Kidney (tissue), 14 donors: ENCODE results near the gene TRPC1. TPM values are rescaled to one million over a fixed set of nuclear protein-coding genes. Genes with fewer than 3 reads are reported as not detected.
A peak's percentile ranks its signal among the peaks of the same experiment; 100 is the strongest.

ENCODE experiments used
- DNase-seq, 5 donors: peaks; one replicate each; pipeline ENCODE4 v3.0.0-alpha.2; 2013 to 2020
- FAIRE-seq: peaks from 2 replicates; lab custom pipeline; 2012; peaks lifted over from hg19 to GRCh38; lab: Jason Lieb, UNC
- H3K27ac ChIP-seq, 2 donors: one replicate each; pipeline ENCODE4 v1.7.0; 2013; ENCODE audit warnings: low read depth in 2 of 2, low read length in 2 of 2, inconsistent platforms in 1 of 2
- H3K27me3 ChIP-seq: one replicate; pipeline ENCODE4 v1.7.1; 2013; ENCODE audit warnings: low read length, inconsistent platforms; ENCODE audit not compliant: control insufficient read depth, insufficient read depth
- H3K36me3 ChIP-seq, 3 donors: one replicate each; pipeline versions ENCODE4 v1.7.0 to v1.7.1; 2013; ENCODE audit warnings: low read length in 3 of 3, control low read depth in 1 of 3, inconsistent platforms in 1 of 3; ENCODE audit not compliant: insufficient read depth in 3 of 3, control insufficient read depth in 2 of 3
- H3K4me1 ChIP-seq, 3 donors: one replicate each; pipeline versions ENCODE4 v1.7.0 to v1.7.1; 2013; ENCODE audit warnings: low read length in 3 of 3, inconsistent platforms in 1 of 3, low read depth in 1 of 3; ENCODE audit not compliant: control insufficient read depth in 2 of 3, insufficient read depth in 2 of 3
- H3K4me3 ChIP-seq, 3 donors: one replicate each; pipeline versions ENCODE4 v1.7.0 to v1.8.1; 2013; ENCODE audit warnings: low read length in 3 of 3, control low read depth in 1 of 3, inconsistent platforms in 1 of 3
- H3K9ac ChIP-seq, 3 donors: one replicate each; pipeline versions ENCODE4 v1.7.0 to v1.7.1; 2013; ENCODE audit warnings: low read length in 3 of 3, control low read depth in 1 of 3, inconsistent platforms in 1 of 3
- H3K9me3 ChIP-seq, 3 donors: one replicate each; pipeline versions ENCODE4 v1.7.0 to v1.7.1; 2013; ENCODE audit warnings: low read length in 3 of 3, control low read depth in 1 of 3, inconsistent platforms in 1 of 3; ENCODE audit not compliant: control insufficient read depth in 2 of 3, insufficient read depth in 1 of 3
- intact Hi-C: fragments of 100-400 bp; cut with DNase I; formaldehyde crosslinking; loops from one replicate; pipeline ENCODE4 v1.11.1; 2022
- polyA plus RNA-seq: library from polyadenylated mRNA; stranded (reverse); fragments of 350-450 nt; fragmentation: Illumina TruSeq; extraction: RNeasy Lipid Tissue Mini Kit (QIAGEN cat#74804); gene quantifications from one replicate; pipeline ENCODE4 v1.2.3, GENCODE V29; 2014; ENCODE audit warnings: low read depth, low replicate concordance; ENCODE audit not compliant: insufficient read depth
- total RNA-seq: library from RNA; stranded (reverse); fragmentation: NEBNext Ultra II Directional; extraction: Animal tissue kit (Norgen Biotek cat#: 25700); gene quantifications from one replicate; pipeline ENCODE4 v1.2.1, GENCODE V29; 2021
- TF ChIP-seq, protein P1 (sequence below): IDR thresholded peaks from 3 replicates; pipeline ENCODE4 v1.5.1; 2012; ENCODE audit warnings: mild to moderate bottlenecking, moderate library complexity, borderline replicate concordance; ENCODE audit not compliant: insufficient read depth; ENCODE audit errors: extremely low read depth
- donor health status: control.
- donor health status: control.
- donor health status: control.
- donor health status: control.
- donor health status: control.
- donor health status: DM: yes; HTN: yes; CAD: no.
- donor health status: Normal renal cell carcinoma (clear cell type).

The TRPC1 gene
- total and polyA plus RNA-seq, 2 donors from 2014 or later, result 3.2 to 13.2 TPM

DNA sequence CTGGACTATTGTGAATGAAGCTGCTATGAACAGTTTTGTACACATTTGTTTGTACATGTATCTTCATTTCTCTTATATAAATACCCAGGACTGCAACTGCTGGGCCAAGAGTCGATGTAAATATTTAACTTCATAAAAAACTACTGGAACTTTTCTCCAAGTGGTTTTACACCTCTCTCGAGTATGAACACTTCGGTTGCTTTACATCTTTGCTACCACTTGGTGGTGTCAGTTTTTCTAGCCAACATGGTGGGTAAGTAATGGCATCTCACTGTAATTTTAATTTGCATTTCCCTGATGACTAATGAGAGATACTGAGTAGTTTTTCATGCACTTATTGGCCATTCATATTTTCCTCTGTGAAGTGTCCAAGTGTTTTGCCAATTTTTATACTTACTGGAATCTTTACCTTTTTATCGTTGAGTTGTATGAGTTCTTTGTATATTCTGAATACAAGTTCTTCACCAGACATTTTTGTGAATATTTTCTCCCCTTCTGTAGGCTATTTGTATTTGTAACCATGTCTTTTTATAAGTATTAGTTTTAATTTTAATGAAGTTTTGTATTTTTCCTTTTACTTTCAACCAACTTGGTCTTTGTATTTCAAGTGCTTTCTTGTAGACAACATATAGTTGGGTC, 120.6 kb downstream of the TRPC1 start:
- H3K27ac ChIP-seq, result no peak overlapping the region
- TF ChIP-seq, protein P1, sequence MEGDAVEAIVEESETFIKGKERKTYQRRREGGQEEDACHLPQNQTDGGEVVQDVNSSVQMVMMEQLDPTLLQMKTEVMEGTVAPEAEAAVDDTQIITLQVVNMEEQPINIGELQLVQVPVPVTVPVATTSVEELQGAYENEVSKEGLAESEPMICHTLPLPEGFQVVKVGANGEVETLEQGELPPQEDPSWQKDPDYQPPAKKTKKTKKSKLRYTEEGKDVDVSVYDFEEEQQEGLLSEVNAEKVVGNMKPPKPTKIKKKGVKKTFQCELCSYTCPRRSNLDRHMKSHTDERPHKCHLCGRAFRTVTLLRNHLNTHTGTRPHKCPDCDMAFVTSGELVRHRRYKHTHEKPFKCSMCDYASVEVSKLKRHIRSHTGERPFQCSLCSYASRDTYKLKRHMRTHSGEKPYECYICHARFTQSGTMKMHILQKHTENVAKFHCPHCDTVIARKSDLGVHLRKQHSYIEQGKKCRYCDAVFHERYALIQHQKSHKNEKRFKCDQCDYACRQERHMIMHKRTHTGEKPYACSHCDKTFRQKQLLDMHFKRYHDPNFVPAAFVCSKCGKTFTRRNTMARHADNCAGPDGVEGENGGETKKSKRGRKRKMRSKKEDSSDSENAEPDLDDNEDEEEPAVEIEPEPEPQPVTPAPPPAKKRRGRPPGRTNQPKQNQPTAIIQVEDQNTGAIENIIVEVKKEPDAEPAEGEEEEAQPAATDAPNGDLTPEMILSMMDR, result no peak
- no peaks in the 10 kb centered on the region for H3K27me3 ChIP-seq
- no peak overlapping the region for H3K9ac ChIP-seq
- H3K36me3 ChIP-seq, result no peaks in the 10 kb centered on the region
- intact Hi-C loops, result no loop called here
- H3K4me3 ChIP-seq, result no peak overlapping the region
- H3K4me1 ChIP-seq, result no peaks in the 10 kb centered on the region
- H3K9me3 ChIP-seq, result no peaks in the 10 kb centered on the region
- FAIRE-seq (peak; percentile 41), DNase-seq (peak in 1 of 5 donors; percentile 23)

DNA sequence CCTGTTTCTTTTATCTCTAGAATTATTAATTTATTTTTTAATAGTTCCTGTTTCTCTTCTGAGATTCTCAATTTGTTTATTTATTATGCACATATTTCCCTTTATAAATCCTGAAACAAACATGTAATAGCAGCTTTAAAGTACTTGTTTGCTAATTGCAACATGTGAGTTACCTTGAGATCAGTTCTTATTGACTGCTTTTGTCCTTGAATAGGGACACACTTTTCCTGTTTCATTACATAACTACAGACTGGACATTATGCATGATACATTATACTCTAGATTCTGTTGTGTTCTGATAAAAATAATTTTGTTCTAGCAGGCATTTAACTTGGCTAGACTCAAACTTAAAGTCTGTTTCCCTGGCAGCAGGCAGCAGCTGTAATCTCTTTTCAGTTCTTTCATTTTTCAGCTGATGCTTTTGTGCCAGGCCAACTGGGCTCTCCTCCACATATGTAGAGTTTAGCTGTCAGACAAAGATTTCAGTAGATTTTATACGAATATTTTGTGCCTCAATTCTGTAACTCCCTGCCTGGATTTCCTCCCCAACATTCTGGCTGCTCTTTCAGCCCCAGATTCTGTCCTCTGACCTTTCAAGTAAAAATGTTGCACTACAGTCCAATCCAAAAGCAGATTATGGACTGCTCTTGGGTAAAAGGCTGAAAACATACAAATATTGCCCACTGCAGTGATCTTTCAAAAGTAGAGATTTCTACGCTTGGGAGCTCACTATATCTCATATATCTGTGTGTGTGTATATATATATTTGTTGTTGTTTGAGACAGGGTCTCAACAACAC, 123.1 kb downstream of the TRPC1 start:
- FAIRE-seq (no peak), DNase-seq (no peak)
- Histone ChIP-seq H3K27me3 (no peaks in the 10 kb centered on the region), H3K4me1 (no peaks in the 10 kb centered on the region), H3K9ac (no peak overlapping the region), H3K27ac (no peak overlapping the region), H3K36me3 (no peaks in the 10 kb centered on the region), H3K9me3 (no peaks in the 10 kb centered on the region), H3K4me3 (no peak overlapping the region)
- intact Hi-C loops, result no loop called here
- TF ChIP-seq, protein P1, result no peak

DNA sequence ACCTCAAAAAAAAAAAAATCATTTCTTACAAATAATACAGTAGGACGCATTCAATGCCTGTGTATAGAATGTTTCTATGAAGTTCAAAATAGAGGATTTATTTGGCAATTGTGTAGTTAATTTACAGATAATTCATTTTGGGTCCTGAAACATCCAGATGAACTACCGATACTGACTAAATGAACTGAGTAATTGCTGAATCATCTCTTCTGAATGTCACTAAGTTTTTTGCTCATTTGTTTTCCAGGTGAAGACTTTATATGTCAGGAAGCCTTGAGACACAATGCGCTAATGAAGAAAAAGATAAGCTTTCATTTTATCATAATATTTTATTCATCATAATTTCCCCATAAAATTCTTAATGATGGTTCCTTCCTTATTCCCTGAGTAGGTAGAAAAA, 125.3 kb downstream of the TRPC1 start:
- DNase-seq (no peak), FAIRE-seq (no peak)
- Histone ChIP-seq H3K4me1 (peaks cover 0 to 5% (median 2%) of the 10 kb centered on the region in 3 donors), H3K36me3 (no peaks in the 10 kb centered on the region), H3K9me3 (no peaks in the 10 kb centered on the region), H3K4me3 (no peak overlapping the region), H3K27ac (no peak overlapping the region), H3K9ac (no peak overlapping the region), H3K27me3 (no peaks in the 10 kb centered on the region)
- TF ChIP-seq, protein P1, result no peak
- intact Hi-C loops, result no loop called here
